Mammary epithelial cell (primary cell): ENCODE measurements around the gene PGM5.
"Not testable (repeated sequence)": the region's sequence is repeated elsewhere in the genome, so short reads cannot be mapped to it uniquely, and the experiment has no call there.

Experiments
- CTCF ChIP-seq, 2 donors: IDR thresholded peaks in 1 of 2; conservative IDR thresholded peaks in 1 of 2; 2 replicates each; pipeline ENCODE4 v1.5.1; 2011 to 2012; ENCODE audit warnings: inconsistent platforms in 2 of 2, low read length in 2 of 2, mild to moderate bottlenecking in 2 of 2, control low read depth in 1 of 2, low read depth in 1 of 2; ENCODE audit not compliant: insufficient read depth in 1 of 2; ENCODE audit errors: extremely low read depth in 1 of 2
- EZH2 ChIP-seq: IDR thresholded peaks from 2 replicates; pipeline ENCODE4 v1.6.1; 2012; ENCODE audit warnings: low read length, inconsistent platforms, borderline replicate concordance

GRCh38 chr9:68351689-68352088 is 4.7 kb upstream of the PGM5 start:
- not testable (repeated sequence) for TF ChIP-seq EZH2; CTCF (conservative IDR thresholded peaks at IDR 0.05 in 1 of 2, IDR thresholded peaks at IDR 0.05 in 1 of 2; ENCODE audit: extremely low read depth in 1 of 2, insufficient read depth in 1 of 2, low read depth in 1 of 2, low read length in 2 of 2)
